Gastroesophageal sphincter (tissue), 4 donors: ENCODE results near the gene TMSB10. TPM values are rescaled to one million over a fixed set of nuclear protein-coding genes. Genes with fewer than 3 reads are reported as not detected.
"Not testable (repeated sequence)": the region's sequence is repeated elsewhere in the genome, so short reads cannot be mapped to it uniquely, and the experiment has no call there.

Experiments
- ATAC-seq: fragments of 150-250 bp; one replicate; pipeline ENCODE4 v1.9.1; 2016; ENCODE audit warnings: mild to moderate bottlenecking, moderate library complexity
- H3K27ac ChIP-seq, 4 donors: fragments of 200-600 bp; sonication (generic) in 3 of 4; 1 replicate in 3 of 4; 2 replicates in 1 of 4; pipeline ENCODE4 v1.5.1; 2016 to 2019
- H3K27me3 ChIP-seq: fragments of 200-600 bp; sonication (generic); one replicate; pipeline ENCODE4 v1.5.1; 2019
- H3K36me3 ChIP-seq, 2 donors: fragments of 200-600 bp; sonication (generic); one replicate each; pipeline ENCODE4 v1.5.1; 2019; ENCODE audit warnings: control low read depth in 1 of 2
- H3K4me1 ChIP-seq, 3 donors: fragments of 200-600 bp; sonication (generic); 1 replicate in 2 of 3; 2 replicates in 1 of 3; pipeline ENCODE4 v1.5.1; 2016 to 2019; ENCODE audit warnings: control low read depth in 2 of 3
- H3K4me3 ChIP-seq, 2 donors: fragments of 200-600 bp; sonication (generic); one replicate each; pipeline ENCODE4 v1.5.1; 2019; ENCODE audit warnings: mild to moderate bottlenecking in 1 of 2, moderate library complexity in 1 of 2
- H3K9me3 ChIP-seq, 3 donors: fragments of 200-600 bp; sonication (generic); one replicate each; pipeline ENCODE4 v1.5.1; 2017 to 2019; ENCODE audit warnings: control low read depth in 2 of 3
- EP300 ChIP-seq: sonication (generic); formaldehyde crosslinking; IDR thresholded peaks from one replicate; pipeline ENCODE4 v1.6.1; 2017; ENCODE audit warnings: antibody characterized with exemption, mild to moderate bottlenecking
- POLR2A ChIP-seq, 2 donors: fragments of 450-650 bp; IDR thresholded peaks; one replicate each; pipeline ENCODE4 v1.6.1; 2017; ENCODE audit warnings: antibody characterized with exemption in 2 of 2, mild to moderate bottlenecking in 2 of 2, moderate library complexity in 1 of 2
- POLR2AphosphoS5 ChIP-seq: sonication (generic); formaldehyde crosslinking; IDR thresholded peaks from one replicate; pipeline ENCODE4 v1.6.1; 2017; ENCODE audit warnings: antibody characterized with exemption
- WGBS, 2 donors: methylation state at CpG; one replicate each; pipeline ENCODE4 v1.1.5; 2018; ENCODE audit warnings: low coverage in 1 of 2; 5-methylcytosine and 5-hydroxymethylcytosine counted together
- total RNA-seq, 4 donors: library from RNA; depleted of rRNA; stranded (reverse); fragments of >200 nt; gene quantifications; one replicate each; pipeline ENCODE4 v1.1.0, GENCODE V29; 2016
- TF ChIP-seq, protein P1 (sequence below), 4 experiments: fragments of 200-600 bp in 2 of 4; fragments of 450-650 bp in 2 of 4; sonication (generic) in 1 of 4; IDR thresholded peaks; one replicate each; pipeline ENCODE4 v1.5.1; 2017 to 2019; ENCODE audit warnings: antibody characterized with exemption in 4 of 4, mild to moderate bottlenecking in 2 of 4, moderate library complexity in 2 of 4

Gene TMSB10
- total RNA-seq, 4 donors from 2014 or later: 797 to 2,612 (median 1,708) TPM

DNA sequence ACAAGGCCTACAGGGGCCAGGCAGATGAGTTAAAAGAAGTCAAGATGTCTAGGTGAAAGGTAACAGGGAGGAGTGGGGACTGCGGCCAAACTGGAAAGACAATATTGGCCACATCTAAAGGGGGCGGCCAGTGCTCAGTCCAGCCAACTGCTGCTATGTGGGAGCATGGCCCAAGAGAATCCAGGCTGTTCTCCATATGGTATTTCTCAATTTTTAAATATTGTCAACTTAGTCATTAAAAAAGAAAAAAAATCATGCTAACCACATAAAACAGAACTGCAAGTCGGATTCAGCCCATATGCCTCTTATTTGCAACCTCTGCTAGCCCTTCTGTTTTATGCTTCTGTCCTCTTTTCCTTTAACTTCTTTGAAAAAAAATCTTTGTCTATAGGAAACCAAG, 39.3 kb upstream of the TMSB10 start:
- TF ChIP-seq, protein P1, sequence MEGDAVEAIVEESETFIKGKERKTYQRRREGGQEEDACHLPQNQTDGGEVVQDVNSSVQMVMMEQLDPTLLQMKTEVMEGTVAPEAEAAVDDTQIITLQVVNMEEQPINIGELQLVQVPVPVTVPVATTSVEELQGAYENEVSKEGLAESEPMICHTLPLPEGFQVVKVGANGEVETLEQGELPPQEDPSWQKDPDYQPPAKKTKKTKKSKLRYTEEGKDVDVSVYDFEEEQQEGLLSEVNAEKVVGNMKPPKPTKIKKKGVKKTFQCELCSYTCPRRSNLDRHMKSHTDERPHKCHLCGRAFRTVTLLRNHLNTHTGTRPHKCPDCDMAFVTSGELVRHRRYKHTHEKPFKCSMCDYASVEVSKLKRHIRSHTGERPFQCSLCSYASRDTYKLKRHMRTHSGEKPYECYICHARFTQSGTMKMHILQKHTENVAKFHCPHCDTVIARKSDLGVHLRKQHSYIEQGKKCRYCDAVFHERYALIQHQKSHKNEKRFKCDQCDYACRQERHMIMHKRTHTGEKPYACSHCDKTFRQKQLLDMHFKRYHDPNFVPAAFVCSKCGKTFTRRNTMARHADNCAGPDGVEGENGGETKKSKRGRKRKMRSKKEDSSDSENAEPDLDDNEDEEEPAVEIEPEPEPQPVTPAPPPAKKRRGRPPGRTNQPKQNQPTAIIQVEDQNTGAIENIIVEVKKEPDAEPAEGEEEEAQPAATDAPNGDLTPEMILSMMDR (IDR thresholded peaks at IDR 0.05): no peak
- TF ChIP-seq POLR2A (IDR thresholded peaks at IDR 0.05): no peak
- TF ChIP-seq EP300: no peak
- TF ChIP-seq POLR2AphosphoS5: no peak
- no peaks in the 10 kb centered on the region for H3K36me3 ChIP-seq
- H3K27ac ChIP-seq: no peak overlapping the region
- 35 to 75% methylated on average over 3 of the region's 3 CpGs for WGBS, 2 donors
- H3K4me1 ChIP-seq: no peaks in the 10 kb centered on the region
- no peak for ATAC-seq
- no peak overlapping the region for H3K4me3 ChIP-seq
- peaks cover 19% of the 10 kb centered on the region for H3K27me3 ChIP-seq
- H3K9me3 ChIP-seq: no peaks in the 10 kb centered on the region

DNA sequence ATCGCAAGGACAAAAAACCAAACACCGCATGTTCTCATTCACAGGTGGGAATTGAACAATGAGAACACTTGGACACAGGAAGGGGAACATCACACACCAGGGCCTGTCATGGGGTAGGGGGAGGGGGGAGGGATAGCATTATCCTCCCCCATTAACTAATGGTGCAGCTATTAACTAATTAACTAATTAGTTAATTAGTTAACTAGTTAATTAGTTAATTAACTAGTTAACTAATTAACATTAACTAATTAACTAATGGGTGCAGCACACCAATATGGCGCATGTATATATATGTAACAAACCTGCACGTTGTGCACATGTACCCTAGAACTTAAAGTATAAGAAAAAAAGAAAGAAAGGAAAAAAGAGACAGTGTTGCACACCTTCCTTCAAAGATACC, 37.1 kb upstream of the TMSB10 start:
- WGBS, 2 donors: 92 to 97% methylated on average over 2 to 3 of the region's 4 CpGs
- not testable (repeated sequence) for H3K27me3 ChIP-seq, H3K9me3 ChIP-seq, H3K36me3 ChIP-seq, ATAC-seq, H3K4me1 ChIP-seq, H3K4me3 ChIP-seq, H3K27ac ChIP-seq

DNA sequence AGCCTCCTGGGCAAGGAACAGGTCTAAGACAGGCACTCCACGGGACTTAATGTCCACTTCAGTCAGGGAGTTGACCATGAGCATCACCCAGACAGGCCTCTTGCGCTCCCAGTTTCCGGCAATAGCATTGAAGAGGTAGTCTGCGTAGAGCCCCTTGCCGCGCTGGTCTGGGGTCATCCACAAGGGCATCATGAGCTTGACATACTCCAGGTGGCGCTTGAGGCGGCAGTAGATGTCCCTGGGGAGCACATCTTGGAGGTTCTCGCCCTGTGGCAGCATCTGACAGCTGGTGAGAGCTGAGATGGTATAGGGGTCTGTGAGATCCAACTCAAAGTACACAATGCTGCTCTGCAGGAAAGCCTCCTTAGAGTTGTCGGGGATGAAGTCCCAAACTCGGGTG, 35.1 kb upstream of the TMSB10 start:
- Histone ChIP-seq H3K4me1 (no peaks in the 10 kb centered on the region), H3K4me3 (no peak overlapping the region), H3K27ac (no peak overlapping the region), H3K9me3 (no peaks in the 10 kb centered on the region), H3K27me3 (peaks cover 4% of the 10 kb centered on the region), H3K36me3 (no peaks in the 10 kb centered on the region)
- TF ChIP-seq EP300 (no peak), POLR2A (IDR thresholded peaks at IDR 0.05) (no peak)
- TF ChIP-seq, protein P1 (IDR thresholded peaks at IDR 0.05): no peak
- 96 to 100% methylated on average over 1 to 3 of the region's 11 CpGs for WGBS, 2 donors
- ATAC-seq: no peak

DNA sequence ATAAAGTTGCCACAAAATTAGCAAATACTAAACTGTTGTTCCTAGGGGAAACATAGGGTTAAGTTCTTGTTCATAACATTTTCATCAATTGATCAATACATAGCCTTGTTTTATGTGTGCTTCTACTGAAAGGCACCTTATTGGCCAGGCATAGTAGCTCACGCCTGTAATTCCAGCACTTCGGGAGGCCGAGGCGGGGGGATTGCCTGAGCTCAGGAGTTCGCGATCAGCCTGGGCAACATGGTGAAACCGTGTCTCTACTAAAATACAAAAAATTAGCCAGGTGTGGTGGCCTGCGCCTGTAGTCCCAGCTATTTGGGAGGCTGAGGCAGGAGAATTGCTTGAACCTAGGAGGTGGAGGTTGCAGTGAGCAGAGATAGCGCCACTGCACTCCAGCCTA, 32.8 kb upstream of the TMSB10 start:
- not testable (repeated sequence) for H3K27ac ChIP-seq, ATAC-seq, H3K27me3 ChIP-seq, H3K36me3 ChIP-seq, H3K4me1 ChIP-seq, H3K4me3 ChIP-seq, H3K9me3 ChIP-seq
- 84 to 97% methylated on average over 4 to 8 of the region's 9 CpGs for WGBS, 2 donors

DNA sequence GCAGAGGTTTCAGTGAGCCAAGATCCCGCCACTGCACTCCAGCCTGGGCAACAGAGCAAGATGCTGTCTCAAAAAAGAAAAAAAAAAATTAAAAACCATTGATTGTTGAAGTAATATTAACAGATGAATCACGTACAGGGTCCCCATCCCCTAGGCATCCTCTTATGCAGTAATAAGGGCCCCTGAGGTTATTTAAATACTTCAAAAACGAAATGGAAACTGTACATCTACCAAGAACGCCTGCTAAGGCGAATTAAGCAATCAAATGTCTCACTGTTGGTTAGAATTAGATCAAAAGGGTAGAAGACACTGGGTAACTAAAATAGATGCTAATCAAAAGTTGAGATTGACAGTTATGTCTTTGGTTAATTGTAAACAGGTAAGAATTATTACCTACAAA, 32.1 kb upstream of the TMSB10 start:
- TF ChIP-seq POLR2A (IDR thresholded peaks at IDR 0.05) (no peak), EP300 (no peak), POLR2AphosphoS5 (no peak)
- TF ChIP-seq, protein P1 (IDR thresholded peaks at IDR 0.05): no peak
- 83 to 89% methylated on average over 5 of the region's 5 CpGs for WGBS, 2 donors
- Histone ChIP-seq H3K4me1 (no peaks in the 10 kb centered on the region), H3K9me3 (no peaks in the 10 kb centered on the region), H3K4me3 (no peak overlapping the region), H3K27me3 (peaks cover 8% of the 10 kb centered on the region), H3K36me3 (no peaks in the 10 kb centered on the region), H3K27ac (no peak overlapping the region)
- no peak for ATAC-seq

DNA sequence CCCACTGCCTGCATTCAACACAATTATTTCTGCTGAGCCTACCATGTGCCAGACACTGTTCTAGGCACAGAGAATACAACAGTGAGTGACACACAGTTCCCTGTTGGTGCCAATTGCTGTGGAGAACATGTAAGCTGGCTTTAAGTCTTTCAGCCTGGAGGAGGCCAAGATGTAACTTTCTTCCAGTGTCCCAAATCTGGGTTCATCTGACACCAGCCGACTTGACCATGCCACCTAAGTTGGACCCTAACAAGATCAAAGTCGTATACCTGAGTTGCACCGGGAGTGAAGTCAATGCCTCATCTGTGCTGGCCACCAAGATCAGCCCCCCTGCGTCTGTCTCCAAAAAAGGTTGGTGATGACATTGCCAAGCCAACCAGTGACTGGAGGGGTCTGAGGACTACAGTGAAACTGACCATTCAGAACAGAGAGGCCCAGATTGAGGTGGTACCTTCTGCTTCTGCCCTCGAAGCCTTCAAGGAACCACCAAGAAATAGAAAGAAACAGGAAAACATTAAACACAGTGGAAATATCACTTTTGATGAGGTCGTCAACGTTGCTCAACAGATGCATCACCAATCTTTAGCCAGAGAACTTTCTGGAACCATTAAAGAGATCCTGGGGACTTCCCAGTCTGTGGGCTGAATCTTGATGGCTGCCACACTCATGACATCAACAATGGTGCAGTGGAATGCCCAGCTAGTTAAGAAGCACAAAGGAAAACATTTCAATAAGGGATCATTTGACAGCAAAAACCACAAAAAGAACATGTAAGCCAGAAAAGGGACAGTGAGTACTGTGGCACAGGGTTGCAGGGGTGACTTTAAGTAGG, 30.9 kb upstream of the TMSB10 start:
- 65 to 78% methylated on average over 3 to 4 of the region's 7 CpGs for WGBS, 2 donors
- Histone ChIP-seq H3K9me3 (no peaks in the 10 kb centered on the region), H3K36me3 (no peaks in the 10 kb centered on the region), H3K4me1 (peaks cover 0 to 4% (median 0%) of the 10 kb centered on the region in 3 donors), H3K4me3 (no peak overlapping the region), H3K27me3 (peaks cover 21% of the 10 kb centered on the region), H3K27ac (no peak overlapping the region)
- no peak for ATAC-seq
- TF ChIP-seq POLR2AphosphoS5: no peak
- no peak for TF ChIP-seq POLR2A (IDR thresholded peaks at IDR 0.05)
- TF ChIP-seq EP300: no peak
- TF ChIP-seq, protein P1 (IDR thresholded peaks at IDR 0.05): no peak
